ENCODE results near the gene TKTL1. TPM values are rescaled to one million over a fixed set of nuclear protein-coding genes. Genes with fewer than 3 reads are reported as not detected.

The TKTL1 gene
- total and polyA plus RNA-seq, 2 of the 8 experiments (the other 6 are each of a cell fraction or from before 2014, with no cell fraction given) = 0.05 TPM; not detected in 1

DNA sequence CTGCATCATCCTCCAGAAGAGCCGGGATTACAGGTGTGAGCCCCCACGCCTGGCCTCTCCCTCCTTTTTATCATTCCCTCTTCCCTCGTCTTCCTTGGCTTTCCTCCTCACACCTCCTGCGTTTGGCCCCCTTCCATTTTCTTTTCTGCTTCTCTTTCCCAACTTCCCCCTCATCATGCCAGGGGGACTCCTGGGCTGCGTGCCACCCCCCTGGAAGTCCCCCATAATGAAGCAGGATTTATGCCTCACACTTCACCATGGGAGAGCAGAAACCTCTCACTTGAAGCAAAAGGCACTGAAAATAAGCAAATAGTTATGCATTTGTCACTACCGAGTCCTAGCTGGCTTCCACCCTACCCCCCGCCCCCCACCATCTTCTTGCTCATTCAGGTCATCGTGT lies 7.9 kb downstream of the TKTL1 start:
- WGBS, 2 experiments (ENCODE audit: extremely low coverage in 1 of 2, insufficient coverage in 1 of 2, insufficient read length in 1 of 2, insufficient replicate concordance in 2 of 2, low coverage in 1 of 2, low lambda C conversion rate in 2 of 2, missing lambda C conversion rate in 1 of 2) = 87% methylated on average over 2 of the region's 8 CpGs; no CpG with 5 or more reads in 1 of the 2 experiments
- H2BK20ac ChIP-seq (ENCODE audit: low read length) = no peak overlapping the region
- no peaks in the 10 kb centered on the region for H3K9me3 ChIP-seq (ENCODE audit: insufficient read depth in 2 of 2, low read depth in 1 of 2, low read length in 1 of 2)
- FAIRE-seq (no peak), DNase-seq (ENCODE audit: low read depth in 1 of 2, low spot score in 2 of 2) (no peak)
- H2BK5ac ChIP-seq (ENCODE audit: low read depth, low read length) = no peak overlapping the region
- no peak overlapping the region for H3K9ac ChIP-seq (replicated peaks in 1 of 4; ENCODE audit: extremely low read depth in 1 of 4, low read depth in 3 of 4, low read length in 3 of 4)
- H2BK12ac ChIP-seq (ENCODE audit: low read depth, low read length) = no peak overlapping the region
- no peak overlapping the region for H2AK5ac ChIP-seq (ENCODE audit: low read depth, low read length)
- H3K4me2 ChIP-seq (ENCODE audit: insufficient read depth in 1 of 2, low read depth in 2 of 2, low read length in 2 of 2) = no peak overlapping the region
- H4K5ac ChIP-seq (ENCODE audit: insufficient read length, low read depth, low read length) = no peak overlapping the region
- no peaks in the 10 kb centered on the region for H3K23me2 ChIP-seq (ENCODE audit: low read depth, low read length)
- no peak overlapping the region for H4K91ac ChIP-seq (replicated peaks; ENCODE audit: insufficient read length, low read length)
- no peak overlapping the region for H4K8ac ChIP-seq (ENCODE audit: extremely low read depth, insufficient read depth, low read length)
- H3K23ac ChIP-seq (ENCODE audit: insufficient read length) = no peak overlapping the region
- no peak overlapping the region for H3K14ac ChIP-seq (ENCODE audit: insufficient read length)
- no peak overlapping the region for H3K4ac ChIP-seq (replicated peaks; ENCODE audit: insufficient read length, low read depth, low read length)
- no peaks in the 10 kb centered on the region for H3K27me3 ChIP-seq (replicated peaks in 1 of 4; ENCODE audit: control insufficient read depth in 3 of 4, extremely low read depth in 1 of 4, insufficient read depth in 3 of 4, low read length in 3 of 4)
- H3K4me1 ChIP-seq (replicated peaks in 1 of 4; ENCODE audit: control insufficient read depth in 3 of 4, insufficient read depth in 4 of 4, low read length in 3 of 4) = peaks cover 0 to 3% (median 0%) of the 10 kb centered on the region in 4 experiments; a peak in 1 of 7 replicates
- no peaks in the 10 kb centered on the region for H3K36me3 ChIP-seq (ENCODE audit: control insufficient read depth in 2 of 4, insufficient read depth in 4 of 4, low read length in 3 of 4)
- no peaks in the 10 kb centered on the region for H3K79me2 ChIP-seq (ENCODE audit: control insufficient read depth in 1 of 2, insufficient read depth in 2 of 2, low read length in 2 of 2)
- H2AFZ ChIP-seq (ENCODE audit: low read length) = no peak overlapping the region
- no peak overlapping the region for H2BK15ac ChIP-seq (ENCODE audit: low read length)
- H3K4me3 ChIP-seq (ENCODE audit: extremely low read depth in 1 of 4, insufficient read depth in 2 of 4, low read depth in 3 of 4, low read length in 4 of 4) = no peak overlapping the region
- no peak overlapping the region for H3K18ac ChIP-seq (ENCODE audit: extremely low read depth, low read length)
- H2BK120ac ChIP-seq (replicated peaks; ENCODE audit: low read depth, low read length) = no peak overlapping the region
- no peak overlapping the region for H3K56ac ChIP-seq (replicated peaks; ENCODE audit: insufficient read length, low read depth, low read length)
- POLR2A ChIA-PET (ENCODE audit: partially characterized antibody) = no interaction called here
- H3K79me1 ChIP-seq (ENCODE audit: low read depth, low read length) = no peaks in the 10 kb centered on the region
- no peak overlapping the region for H3K27ac ChIP-seq (ENCODE audit: low read depth, low read length)
- CTCF ChIA-PET (ENCODE audit: partially characterized antibody) = no interaction called here
- no peaks in the 10 kb centered on the region for H4K20me1 ChIP-seq (replicated peaks in 1 of 2; ENCODE audit: control insufficient read depth in 1 of 2, insufficient read depth in 2 of 2, low read length in 2 of 2)
- TF ChIP-seq ZNF274 (IDR thresholded peaks at IDR 0.05; ENCODE audit: borderline replicate concordance, extremely low read depth, low read length) (no peak), CBX5 (IDR thresholded peaks at IDR 0.05; ENCODE audit: low read depth, low read length) (no peak), RBBP5 (IDR thresholded peaks at IDR 0.05; ENCODE audit: borderline replicate concordance, low read depth, low read length) (no peak), CHD1 (IDR thresholded peaks at IDR 0.05; ENCODE audit: low read depth, low read length) (no peak), BCL11A (IDR thresholded peaks at IDR 0.05; ENCODE audit: low read depth in 2 of 2, low read length in 2 of 2) (no peak), RNF2 (IDR thresholded peaks at IDR 0.05; ENCODE audit: borderline replicate concordance, low read depth, low read length, missing control alignments, poor library complexity, severe bottlenecking) (no peak), KDM5A (IDR thresholded peaks at IDR 0.05; ENCODE audit: low read length) (no peak), SIN3A (conservative IDR thresholded peaks at IDR 0.05 in 1 of 2, IDR thresholded peaks at IDR 0.05 in 1 of 2; ENCODE audit: low read depth in 1 of 2, low read length in 2 of 2) (no peak), USF2 (IDR thresholded peaks at IDR 0.05; ENCODE audit: low read length) (no peak), ATF3 (IDR thresholded peaks at IDR 0.05; ENCODE audit: insufficient read depth, low read depth, low read length) (no peak), EGR1 (IDR thresholded peaks at IDR 0.05; ENCODE audit: borderline replicate concordance, low read depth, low read length) (no peak), MAFK (IDR thresholded peaks at IDR 0.05; ENCODE audit: low read depth, low read length) (no peak), POLR2A (IDR thresholded peaks at IDR 0.05; ENCODE audit: control extremely low read depth in 1 of 2, low read depth in 2 of 2, low read length in 2 of 2) (no peak)
